GM12878 (cell line): Measurements from ENCODE around the gene TNNC2. TPM values are rescaled to one million over a fixed set of nuclear protein-coding genes. Genes with fewer than 3 reads are reported as not detected.

ENCODE experiments used
- ATAC-seq: fragments of 200-7000 bp; cut with Tn5 transposase; 3 replicates; pipeline ENCODE4 v1.9.1; 2020; ENCODE audit warnings: mild to moderate bottlenecking, moderate library complexity
- BruUV-seq: library from RNA; stranded (reverse); fragments of 400-500 nt; replicated peaks from 2 replicates; lab custom pipeline; 2021; lab: Mats Ljungman, UMichigan
- CTCF ChIA-PET: fragments of 300-600 bp; sonication (Branson Sonifier 250); formaldehyde crosslinking; extraction: SDS; loops from one replicate; lab custom pipeline; 2021; ENCODE audit warnings: inconsistent platforms; lab: Yijun Ruan, JAX
- POLR2A ChIA-PET: fragments of 350-600 bp; formaldehyde crosslinking; extraction: SDS; loops from one replicate; lab custom pipeline; 2021; ENCODE audit warnings: inconsistent platforms; lab: Charles Lee
- RAD21 ChIA-PET: fragments of 300-600 bp; sonication (Branson Sonifier 250); formaldehyde crosslinking; loops from one replicate; lab custom pipeline; 2023; ENCODE audit warnings: antibody characterized with exemption; ENCODE audit not compliant: unreplicated experiment; lab: Charles Lee
- SMC1A ChIA-PET: fragments of 300-600 bp; sonication (Branson Sonifier 250); formaldehyde crosslinking; loops from one replicate; lab custom pipeline; 2023; ENCODE audit not compliant: unreplicated experiment, uncharacterized antibody; lab: Charles Lee
- DNase-seq: peaks from one replicate; pipeline ENCODE4 v3.0.0-alpha.2; 2011; ENCODE audit warnings: low read depth, low spot score
- FAIRE-seq: peaks from 3 replicates; lab custom pipeline; 2011; peaks lifted over from hg19 to GRCh38; lab: Jason Lieb, UNC
- H2AFZ ChIP-seq: 2 replicates; pipeline ENCODE4 v1.6.0; 2011; ENCODE audit warnings: low read depth, low read length, control low read depth; ENCODE audit not compliant: control insufficient read depth
- H3K27ac ChIP-seq: 2 replicates; pipeline ENCODE4 v1.5.1; 2011; ENCODE audit warnings: control low read depth; ENCODE audit not compliant: control insufficient read depth, insufficient read depth
- H3K27me3 ChIP-seq, 2 experiments: replicated peaks in 1 of 2; 2 replicates each; pipeline versions ENCODE4 v1.6.0 to v1.6.1; 2011; ENCODE audit warnings: low read length in 1 of 2; ENCODE audit not compliant: control insufficient read depth in 2 of 2, insufficient read depth in 2 of 2
- H3K36me3 ChIP-seq, 2 experiments: 2 replicates each; pipeline ENCODE4 v1.5.1; 2011; ENCODE audit warnings: low read length in 1 of 2; ENCODE audit not compliant: control insufficient read depth in 2 of 2, insufficient read depth in 2 of 2
- H3K4me1 ChIP-seq: 2 replicates; pipeline ENCODE4 v1.6.1; 2011; ENCODE audit warnings: mild to moderate bottlenecking, low read length, moderate library complexity, mixed read lengths; ENCODE audit not compliant: control insufficient read depth, insufficient read depth
- H3K4me2 ChIP-seq: 2 replicates; pipeline ENCODE4 v1.6.0; 2011; ENCODE audit warnings: control low read depth; ENCODE audit not compliant: control insufficient read depth, insufficient read depth
- H3K4me3 ChIP-seq: fragments of 200-600 bp; sonication (generic); 2 replicates; pipeline ENCODE4 v1.5.1; 2016
- H3K79me2 ChIP-seq: 2 replicates; pipeline ENCODE4 v1.6.0; 2011; ENCODE audit warnings: low read length; ENCODE audit not compliant: control insufficient read depth, insufficient read depth
- H3K9ac ChIP-seq: 2 replicates; pipeline ENCODE4 v1.8.0; 2011; ENCODE audit warnings: low read length, control low read depth, mixed read lengths; ENCODE audit not compliant: control insufficient read depth, insufficient read depth
- H3K9me3 ChIP-seq: replicated peaks from 3 replicates; pipeline ENCODE4 v1.5.1; 2011; ENCODE audit warnings: mild to moderate bottlenecking, low read length; ENCODE audit not compliant: control insufficient read depth, insufficient read depth
- H4K20me1 ChIP-seq: 2 replicates; pipeline ENCODE4 v1.6.0; 2011; ENCODE audit not compliant: control insufficient read depth, insufficient read depth
- SMC3 ChIP-seq: IDR thresholded peaks from 2 replicates; pipeline ENCODE4 v1.6.1; 2011; ENCODE audit warnings: low read length, improper control_type of control experiment, borderline replicate concordance
- STAT3 ChIP-seq: IDR thresholded peaks from 2 replicates; pipeline ENCODE4 v1.6.1; 2011; ENCODE audit warnings: low read depth, low read length, improper control_type of control experiment
- WGBS: methylation state at CpG from one replicate; pipeline ENCODE4 v1.1.6; 2016; ENCODE audit warnings: low lambda C conversion rate; ENCODE audit not compliant: insufficient replicate concordance, insufficient coverage; ENCODE audit errors: missing lambda C conversion rate; 5-methylcytosine and 5-hydroxymethylcytosine counted together
- in situ Hi-C: fragments of 300-500 bp; cut with MboI; formaldehyde crosslinking; loops from 9 replicates; pipeline ENCODE4 v1.14.3; 2018; ENCODE audit warnings: mixed read lengths
- intact Hi-C: fragments of 100-400 bp; cut with micrococcal nuclease; formaldehyde crosslinking; loops from one replicate; pipeline ENCODE4 v1.14.2; 2022; ENCODE audit not compliant: unreplicated experiment
- polyA plus RNA-seq, 11 experiments: library from polyadenylated mRNA; depleted of rRNA in 4 of 11; unstranded in 6 of 11; stranded (reverse) in 5 of 11; fragments of >200 nt; fragmentation: Nextera tagmentation in 4 of 11; fragmentation: Illumina TruSeq in 1 of 11; extraction: Ambion mirVana in 4 of 11; extraction: Trizol in 1 of 11; gene quantifications; 1 replicate in 1 of 11; 2 replicates in 10 of 11; pipeline versions ENCODE4 v1.2.1 to v1.2.3, GENCODE V29; 2011 to 2016; ENCODE audit warnings: inconsistent platforms in 2 of 11, missing spikeins in 2 of 11, low read depth in 1 of 11
- total RNA-seq, 4 experiments: library from RNA; depleted of rRNA in 3 of 4; stranded (reverse); fragments of >200 nt in 3 of 4; fragmentation: Illumina TruSeq in 1 of 4; extraction: Trizol in 1 of 4; gene quantifications; 2 replicates each; pipeline versions ENCODE4 v1.2.1 to v1.2.3, GENCODE V29; 2013 to 2021
- TF ChIP-seq, protein P1 (sequence below): IDR thresholded peaks from 2 replicates; pipeline ENCODE4 v1.6.1; 2012; ENCODE audit warnings: low read depth, low read length, improper control_type of control experiment
- TF ChIP-seq, protein P2 (sequence below): fragments of 450-650 bp; IDR thresholded peaks from 2 replicates; pipeline ENCODE4 v1.6.1; 2016; ENCODE audit warnings: mild to moderate bottlenecking, moderate library complexity, borderline replicate concordance
- TF ChIP-seq, protein P3 (sequence below): IDR thresholded peaks from 2 replicates; pipeline ENCODE4 v1.6.1; 2012; ENCODE audit warnings: low read depth, low read length, improper control_type of control experiment

TNNC2 gene
- total and polyA plus RNA-seq, 10 of the 15 experiments (the other 5 are each of a cell fraction or from before 2014, with no cell fraction given), result 0.37 TPM; not detected in 9

DNA sequence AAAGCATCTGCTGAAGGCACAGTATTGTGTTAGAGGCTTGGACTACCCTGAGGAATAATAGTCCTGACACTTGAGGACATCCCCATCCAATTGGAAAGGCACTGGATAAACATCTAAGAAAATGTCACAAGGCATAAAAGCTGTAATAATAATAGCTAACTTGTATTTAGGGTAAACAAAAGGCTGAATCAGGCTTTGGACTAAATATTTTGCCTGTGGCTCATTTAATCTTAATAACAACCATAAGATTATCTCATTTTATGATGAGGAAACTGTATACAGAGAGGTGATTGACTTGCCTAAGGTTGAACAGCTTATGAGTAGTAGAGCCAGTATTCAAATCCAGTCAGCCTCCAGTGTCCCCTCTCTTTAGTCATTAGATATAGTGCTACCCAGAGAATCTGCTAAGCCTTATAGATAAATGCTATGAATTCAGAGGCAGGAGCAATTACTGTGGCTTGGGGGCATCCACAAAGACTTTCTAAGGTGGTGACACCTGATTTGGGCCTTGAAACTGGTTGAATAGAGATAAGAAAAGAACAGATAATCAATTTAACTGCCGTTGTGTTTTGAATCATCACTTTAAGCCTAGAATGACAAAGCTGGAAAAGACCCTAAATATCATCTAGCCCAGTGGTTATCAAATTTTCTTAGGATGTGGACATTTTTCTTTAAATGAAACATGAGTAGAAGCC is 46.4 kb upstream of the TNNC2 start:
- WGBS, result 92% methylated on average over 1 of the region's 1 CpG
- Histone ChIP-seq H3K79me2 (no peaks in the 10 kb centered on the region), H3K36me3 (peaks cover 2 to 3% of the 10 kb centered on the region in 2 experiments; a peak in 1 of 4 replicates), H3K4me1 (no peaks in the 10 kb centered on the region), H3K27ac (no peak overlapping the region), H2AFZ (no peak overlapping the region), H3K4me2 (no peak overlapping the region), H3K27me3 (no peaks in the 10 kb centered on the region), H3K9ac (no peak overlapping the region), H4K20me1 (no peaks in the 10 kb centered on the region), H3K4me3 (no peak overlapping the region), H3K9me3 (no peaks in the 10 kb centered on the region)
- no peak for DNase-seq
- POLR2A ChIA-PET, result no interaction called here
- ATAC-seq, result no peak
- BruUV-seq, result no TSS peak
- FAIRE-seq, result no peak
- intact Hi-C loops, result no loop called here
- TF ChIP-seq, protein P1, sequence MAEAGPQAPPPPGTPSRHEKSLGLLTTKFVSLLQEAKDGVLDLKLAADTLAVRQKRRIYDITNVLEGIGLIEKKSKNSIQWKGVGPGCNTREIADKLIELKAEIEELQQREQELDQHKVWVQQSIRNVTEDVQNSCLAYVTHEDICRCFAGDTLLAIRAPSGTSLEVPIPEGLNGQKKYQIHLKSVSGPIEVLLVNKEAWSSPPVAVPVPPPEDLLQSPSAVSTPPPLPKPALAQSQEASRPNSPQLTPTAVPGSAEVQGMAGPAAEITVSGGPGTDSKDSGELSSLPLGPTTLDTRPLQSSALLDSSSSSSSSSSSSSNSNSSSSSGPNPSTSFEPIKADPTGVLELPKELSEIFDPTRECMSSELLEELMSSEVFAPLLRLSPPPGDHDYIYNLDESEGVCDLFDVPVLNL, result no peak
- TF ChIP-seq, protein P2, sequence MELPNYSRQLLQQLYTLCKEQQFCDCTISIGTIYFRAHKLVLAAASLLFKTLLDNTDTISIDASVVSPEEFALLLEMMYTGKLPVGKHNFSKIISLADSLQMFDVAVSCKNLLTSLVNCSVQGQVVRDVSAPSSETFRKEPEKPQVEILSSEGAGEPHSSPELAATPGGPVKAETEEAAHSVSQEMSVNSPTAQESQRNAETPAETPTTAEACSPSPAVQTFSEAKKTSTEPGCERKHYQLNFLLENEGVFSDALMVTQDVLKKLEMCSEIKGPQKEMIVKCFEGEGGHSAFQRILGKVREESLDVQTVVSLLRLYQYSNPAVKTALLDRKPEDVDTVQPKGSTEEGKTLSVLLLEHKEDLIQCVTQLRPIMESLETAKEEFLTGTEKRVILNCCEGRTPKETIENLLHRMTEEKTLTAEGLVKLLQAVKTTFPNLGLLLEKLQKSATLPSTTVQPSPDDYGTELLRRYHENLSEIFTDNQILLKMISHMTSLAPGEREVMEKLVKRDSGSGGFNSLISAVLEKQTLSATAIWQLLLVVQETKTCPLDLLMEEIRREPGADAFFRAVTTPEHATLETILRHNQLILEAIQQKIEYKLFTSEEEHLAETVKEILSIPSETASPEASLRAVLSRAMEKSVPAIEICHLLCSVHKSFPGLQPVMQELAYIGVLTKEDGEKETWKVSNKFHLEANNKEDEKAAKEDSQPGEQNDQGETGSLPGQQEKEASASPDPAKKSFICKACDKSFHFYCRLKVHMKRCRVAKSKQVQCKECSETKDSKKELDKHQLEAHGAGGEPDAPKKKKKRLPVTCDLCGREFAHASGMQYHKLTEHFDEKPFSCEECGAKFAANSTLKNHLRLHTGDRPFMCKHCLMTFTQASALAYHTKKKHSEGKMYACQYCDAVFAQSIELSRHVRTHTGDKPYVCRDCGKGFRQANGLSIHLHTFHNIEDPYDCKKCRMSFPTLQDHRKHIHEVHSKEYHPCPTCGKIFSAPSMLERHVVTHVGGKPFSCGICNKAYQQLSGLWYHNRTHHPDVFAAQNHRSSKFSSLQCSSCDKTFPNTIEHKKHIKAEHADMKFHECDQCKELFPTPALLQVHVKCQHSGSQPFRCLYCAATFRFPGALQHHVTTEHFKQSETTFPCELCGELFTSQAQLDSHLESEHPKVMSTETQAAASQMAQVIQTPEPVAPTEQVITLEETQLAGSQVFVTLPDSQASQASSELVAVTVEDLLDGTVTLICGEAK, result no peak
- TF ChIP-seq SMC3, result no peak
- TF ChIP-seq, protein P3, sequence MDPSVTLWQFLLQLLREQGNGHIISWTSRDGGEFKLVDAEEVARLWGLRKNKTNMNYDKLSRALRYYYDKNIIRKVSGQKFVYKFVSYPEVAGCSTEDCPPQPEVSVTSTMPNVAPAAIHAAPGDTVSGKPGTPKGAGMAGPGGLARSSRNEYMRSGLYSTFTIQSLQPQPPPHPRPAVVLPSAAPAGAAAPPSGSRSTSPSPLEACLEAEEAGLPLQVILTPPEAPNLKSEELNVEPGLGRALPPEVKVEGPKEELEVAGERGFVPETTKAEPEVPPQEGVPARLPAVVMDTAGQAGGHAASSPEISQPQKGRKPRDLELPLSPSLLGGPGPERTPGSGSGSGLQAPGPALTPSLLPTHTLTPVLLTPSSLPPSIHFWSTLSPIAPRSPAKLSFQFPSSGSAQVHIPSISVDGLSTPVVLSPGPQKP, result no peak
- no peak for TF ChIP-seq STAT3
- CTCF ChIA-PET, result no interaction called here
- in situ Hi-C loops, result no loop called here
- SMC1A ChIA-PET, result no interaction called here
- RAD21 ChIA-PET, result interaction anchor here (1.3 kb wide), 1 partner anchor 75 kb away, joined by 3 read pairs; no protein-coding TSS in a partner anchor
